ENCODE data around the gene TMEM161A.
"Not testable (repeated sequence)": the region's sequence is repeated elsewhere in the genome, so short reads cannot be mapped to it uniquely, and the experiment has no call there.

TMEM161A gene

DNA sequence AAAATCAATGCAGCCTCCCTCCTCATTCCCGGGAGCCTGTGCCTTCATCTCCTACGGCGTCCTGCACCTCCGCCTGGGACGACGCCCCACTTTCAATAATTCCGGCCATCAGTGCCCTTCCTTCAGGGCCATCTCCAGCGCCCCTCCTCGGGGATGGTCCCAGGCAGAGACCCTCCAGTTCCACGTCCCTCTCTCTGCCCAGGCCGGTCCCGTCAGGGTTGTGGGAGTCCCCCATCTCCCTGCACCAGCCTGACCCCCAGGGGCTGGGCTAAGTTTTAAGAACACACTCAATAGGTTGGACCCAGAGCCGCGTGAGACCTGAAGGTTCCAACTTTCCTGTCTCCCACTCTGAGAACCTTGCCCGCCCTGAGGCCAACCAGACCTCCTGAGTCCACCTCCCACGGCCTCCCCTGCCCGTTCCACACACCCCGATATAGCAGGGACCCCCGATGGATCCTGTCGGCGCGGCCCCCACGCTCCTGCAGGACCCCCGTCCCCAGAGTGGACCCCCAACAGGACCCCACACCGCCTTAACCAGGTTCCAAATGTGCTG is 646 bp downstream of the TMEM161A start:
- intact Hi-C loops (cut with DNase I; ENCODE audit: low total_unique reads): loop anchor here (5.0 kb wide), 1 partner anchor 85 kb away; no protein-coding TSS in a partner anchor
- Histone ChIP-seq H3K36me3 (peaks cover 3 to 4% (median 4%) of the 10 kb centered on the region in 3 donors), H3K9me3 (peaks cover 0 to 4% (median 0%) of the 10 kb centered on the region in 3 donors), H3K27me3 (no peaks in the 10 kb centered on the region), H3K4me3 (peak overlapping the region; percentile 79 to 82), H3K27ac (peak overlapping the region; percentile 78 to 84), H3K4me1 (peaks cover 0 to 18% (median 8%) of the 10 kb centered on the region in 4 donors)
- TF ChIP-seq, protein P1, sequence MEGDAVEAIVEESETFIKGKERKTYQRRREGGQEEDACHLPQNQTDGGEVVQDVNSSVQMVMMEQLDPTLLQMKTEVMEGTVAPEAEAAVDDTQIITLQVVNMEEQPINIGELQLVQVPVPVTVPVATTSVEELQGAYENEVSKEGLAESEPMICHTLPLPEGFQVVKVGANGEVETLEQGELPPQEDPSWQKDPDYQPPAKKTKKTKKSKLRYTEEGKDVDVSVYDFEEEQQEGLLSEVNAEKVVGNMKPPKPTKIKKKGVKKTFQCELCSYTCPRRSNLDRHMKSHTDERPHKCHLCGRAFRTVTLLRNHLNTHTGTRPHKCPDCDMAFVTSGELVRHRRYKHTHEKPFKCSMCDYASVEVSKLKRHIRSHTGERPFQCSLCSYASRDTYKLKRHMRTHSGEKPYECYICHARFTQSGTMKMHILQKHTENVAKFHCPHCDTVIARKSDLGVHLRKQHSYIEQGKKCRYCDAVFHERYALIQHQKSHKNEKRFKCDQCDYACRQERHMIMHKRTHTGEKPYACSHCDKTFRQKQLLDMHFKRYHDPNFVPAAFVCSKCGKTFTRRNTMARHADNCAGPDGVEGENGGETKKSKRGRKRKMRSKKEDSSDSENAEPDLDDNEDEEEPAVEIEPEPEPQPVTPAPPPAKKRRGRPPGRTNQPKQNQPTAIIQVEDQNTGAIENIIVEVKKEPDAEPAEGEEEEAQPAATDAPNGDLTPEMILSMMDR (IDR thresholded peaks at IDR 0.05): no peak
- no peak for DNase-seq

DNA sequence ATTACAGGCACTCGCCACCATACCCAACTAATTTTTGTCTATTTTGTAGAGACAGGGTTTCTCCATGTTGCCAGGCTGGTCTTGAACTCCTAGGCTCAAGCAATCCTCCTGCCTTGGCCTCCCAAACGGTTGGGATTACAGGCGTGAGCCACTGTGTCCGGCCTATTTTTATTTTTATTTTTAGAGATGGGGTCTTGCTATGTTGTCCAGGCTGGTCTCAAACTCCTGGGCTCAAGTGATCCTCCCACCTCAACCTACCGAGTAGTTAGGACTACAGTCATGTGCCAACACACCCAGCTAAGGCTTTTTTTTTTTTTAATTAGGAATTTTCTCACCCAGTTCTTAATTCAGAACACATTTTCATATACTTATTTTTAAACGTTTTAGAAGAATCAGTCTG is 2.6 kb downstream of the TMEM161A start:
- not testable (repeated sequence) for H3K27ac ChIP-seq, DNase-seq, H3K4me3 ChIP-seq, H3K27me3 ChIP-seq
- H3K4me1 ChIP-seq: peaks cover 0 to 18% (median 8%) of the 10 kb centered on the region in 4 donors
- H3K36me3 ChIP-seq: peaks cover 11 to 14% (median 13%) of the 10 kb centered on the region in 3 donors
- H3K9me3 ChIP-seq: peaks cover 3 to 14% (median 8%) of the 10 kb centered on the region in 3 donors
- intact Hi-C loops (cut with DNase I; ENCODE audit: low total_unique reads): loop anchor here (5.0 kb wide), 1 partner anchor 83 kb away; no protein-coding TSS in a partner anchor

DNA sequence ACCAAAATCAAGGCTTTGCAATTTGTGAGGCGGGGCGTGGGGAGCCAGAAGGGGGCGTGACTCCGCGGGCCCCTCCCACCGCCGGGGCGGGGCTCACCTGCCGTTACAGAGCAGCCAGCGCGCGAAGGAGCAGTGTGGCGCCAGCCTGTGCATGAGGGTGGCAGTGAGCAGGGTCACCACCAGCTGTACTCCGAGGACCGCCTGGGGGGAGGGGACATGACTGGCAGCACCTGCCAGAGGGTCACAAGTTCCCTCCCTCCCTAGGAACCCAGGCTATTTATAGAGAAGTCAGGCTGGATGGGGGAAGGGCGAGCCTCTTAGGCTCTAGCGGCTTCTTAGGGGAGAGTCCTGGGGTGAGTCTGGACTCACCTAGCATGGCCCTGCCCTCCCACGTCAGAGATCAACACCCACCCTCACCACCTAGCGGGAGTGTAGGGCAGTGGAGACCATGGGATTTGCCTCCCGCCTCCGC is 3.6 kb downstream of the TMEM161A start:
- Histone ChIP-seq H3K27me3 (no peaks in the 10 kb centered on the region), H3K36me3 (peaks cover 11 to 21% (median 13%) of the 10 kb centered on the region in 3 donors), H3K4me3 (no peak overlapping the region), H3K4me1 (peaks cover 0 to 18% (median 8%) of the 10 kb centered on the region in 4 donors), H3K9me3 (peaks cover 3 to 14% (median 8%) of the 10 kb centered on the region in 3 donors), H3K27ac (no peak overlapping the region)
- TF ChIP-seq, protein P1 (IDR thresholded peaks at IDR 0.05): no peak
- no peak for DNase-seq
- intact Hi-C loops (cut with DNase I; ENCODE audit: low total_unique reads): loop anchor here (5.0 kb wide), 1 partner anchor 82 kb away; no protein-coding TSS in a partner anchor

DNA sequence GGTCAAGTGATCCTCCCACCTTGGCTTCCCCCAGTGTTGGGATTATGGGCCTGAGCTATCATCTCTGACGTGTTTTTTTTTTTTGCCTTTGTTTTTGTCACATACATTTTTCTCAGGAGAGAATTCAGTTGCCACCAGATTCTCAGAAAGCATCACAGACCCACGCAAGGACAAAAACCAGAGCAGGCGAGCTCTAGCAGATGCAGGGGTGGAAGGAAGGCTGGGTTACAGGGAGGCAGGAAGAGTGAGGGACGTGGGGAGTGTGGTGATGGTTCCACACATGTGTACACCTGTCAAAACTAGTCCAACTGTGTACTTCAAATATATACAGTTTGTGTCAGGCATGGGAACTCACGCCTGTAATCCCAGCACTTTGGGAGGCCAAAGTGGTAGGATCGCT is 4.3 kb downstream of the TMEM161A start:
- H3K9me3 ChIP-seq: peaks cover 3 to 14% (median 8%) of the 10 kb centered on the region in 3 donors
- peaks cover 11 to 28% (median 13%) of the 10 kb centered on the region in 3 donors for H3K36me3 ChIP-seq
- no peak overlapping the region for H3K4me3 ChIP-seq
- DNase-seq: no peak
- intact Hi-C loops (cut with DNase I; ENCODE audit: low total_unique reads): no loop called here
- TF ChIP-seq, protein P1 (IDR thresholded peaks at IDR 0.05): no peak
- no peaks in the 10 kb centered on the region for H3K27me3 ChIP-seq
- peaks cover 0 to 18% (median 8%) of the 10 kb centered on the region in 4 donors for H3K4me1 ChIP-seq
- no peak overlapping the region for H3K27ac ChIP-seq

DNA sequence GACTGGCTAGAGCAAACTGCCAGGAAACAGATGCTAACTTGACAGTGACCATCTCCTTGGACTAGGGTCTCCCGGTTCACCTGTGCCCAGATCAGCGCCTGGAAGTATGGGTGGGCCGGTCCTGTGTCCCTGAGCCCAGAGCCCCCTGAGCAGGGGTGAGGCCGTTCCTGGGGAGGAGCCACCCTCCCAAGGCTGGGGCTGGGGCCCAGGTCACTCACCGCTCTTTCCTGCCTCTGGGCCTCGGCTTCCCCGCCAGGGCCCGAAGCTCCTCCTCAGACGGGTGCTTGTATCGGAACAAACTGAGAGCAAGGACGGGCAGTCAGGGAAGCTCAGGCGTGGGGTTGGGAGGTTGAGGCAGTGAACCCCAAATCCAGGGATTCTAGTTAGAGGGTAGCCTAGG is 5.4 kb downstream of the TMEM161A start:
- Histone ChIP-seq H3K27ac (no peak overlapping the region), H3K4me1 (peaks cover 0 to 18% (median 7%) of the 10 kb centered on the region in 4 donors), H3K27me3 (no peaks in the 10 kb centered on the region), H3K9me3 (peaks cover 3 to 14% (median 8%) of the 10 kb centered on the region in 3 donors), H3K4me3 (no peak overlapping the region), H3K36me3 (peaks cover 11 to 29% (median 13%) of the 10 kb centered on the region in 3 donors)
- DNase-seq: no peak
- intact Hi-C loops (cut with DNase I; ENCODE audit: low total_unique reads): no loop called here
- TF ChIP-seq, protein P1 (IDR thresholded peaks at IDR 0.05): no peak

DNA sequence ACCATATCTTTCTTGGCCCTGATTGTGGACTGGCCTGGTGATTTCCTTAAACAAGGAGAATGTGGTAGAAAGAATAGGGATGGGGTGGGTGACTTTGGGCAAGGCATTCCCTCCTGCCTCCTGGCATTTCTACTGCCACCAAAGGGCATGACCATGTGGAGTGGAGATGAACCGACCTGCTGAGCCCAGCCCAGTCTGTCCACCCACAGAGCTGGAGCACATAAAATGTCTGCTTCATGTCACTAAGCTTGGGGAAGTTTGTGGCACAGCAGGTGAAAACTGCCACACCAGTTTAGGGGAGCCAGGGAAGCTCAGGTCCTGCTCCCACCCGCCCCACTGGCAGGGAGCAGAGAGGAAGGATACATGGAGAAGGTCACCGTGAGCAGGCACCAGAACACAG is 6.3 kb downstream of the TMEM161A start:
- intact Hi-C loops (cut with DNase I; ENCODE audit: low total_unique reads): no loop called here
- DNase-seq: no peak

More for the DNA sequence above, 6.3 kb downstream of the TMEM161A start:
- Histone ChIP-seq H3K4me1 (peaks cover 0 to 9% (median under 1%) of the 10 kb centered on the region in 4 donors), H3K27ac (no peak overlapping the region), H3K36me3 (peaks cover 11 to 29% (median 13%) of the 10 kb centered on the region in 3 donors), H3K9me3 (peaks cover 3 to 14% (median 8%) of the 10 kb centered on the region in 3 donors), H3K27me3 (no peaks in the 10 kb centered on the region), H3K4me3 (no peak overlapping the region)
- TF ChIP-seq, protein P1 (IDR thresholded peaks at IDR 0.05): no peak
